GM18499 (cell line): Measurements from ENCODE around the gene ZNF791.
"Not testable (repeated sequence)": the region's sequence is repeated elsewhere in the genome, so short reads cannot be mapped to it uniquely, and the experiment has no call there.

Experiments
- ATAC-seq: cut with Tn5 transposase; IDR thresholded peaks from one replicate; pipeline ENCODE4 v1.9.1; 2021; ENCODE audit warnings: moderate number of reproducible peaks; ENCODE audit not compliant: insufficient read depth, unreplicated experiment

The ZNF791 gene

DNA sequence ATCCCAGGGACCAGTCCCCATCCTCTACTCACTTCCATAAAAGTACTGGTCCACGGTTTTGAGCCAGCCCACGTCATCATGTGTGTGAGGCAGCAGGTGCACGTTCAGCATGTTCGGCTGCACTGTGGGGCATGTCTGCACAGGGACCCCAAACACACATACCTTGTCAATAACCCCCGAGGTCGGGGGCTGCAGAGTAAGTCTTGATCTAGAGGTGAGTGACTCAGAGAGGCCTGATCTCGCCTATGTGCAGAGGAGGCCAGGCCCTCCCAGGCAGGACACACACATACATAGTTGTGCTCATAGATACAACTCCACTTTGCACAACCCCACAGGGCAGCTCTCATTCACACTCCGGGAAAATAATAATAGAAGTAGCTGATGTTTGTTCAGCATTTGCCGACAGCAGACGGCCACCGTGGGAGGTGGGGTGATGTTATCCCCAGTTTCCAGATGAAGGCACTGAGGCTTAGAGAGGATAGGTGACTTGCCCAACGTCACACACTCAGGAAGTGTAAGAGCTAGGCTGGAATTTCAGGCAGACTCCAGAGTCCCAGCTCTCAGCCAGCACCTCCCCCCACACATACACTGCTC, 55.0 kb downstream of the ZNF791 start:
- ATAC-seq, result no peak

DNA sequence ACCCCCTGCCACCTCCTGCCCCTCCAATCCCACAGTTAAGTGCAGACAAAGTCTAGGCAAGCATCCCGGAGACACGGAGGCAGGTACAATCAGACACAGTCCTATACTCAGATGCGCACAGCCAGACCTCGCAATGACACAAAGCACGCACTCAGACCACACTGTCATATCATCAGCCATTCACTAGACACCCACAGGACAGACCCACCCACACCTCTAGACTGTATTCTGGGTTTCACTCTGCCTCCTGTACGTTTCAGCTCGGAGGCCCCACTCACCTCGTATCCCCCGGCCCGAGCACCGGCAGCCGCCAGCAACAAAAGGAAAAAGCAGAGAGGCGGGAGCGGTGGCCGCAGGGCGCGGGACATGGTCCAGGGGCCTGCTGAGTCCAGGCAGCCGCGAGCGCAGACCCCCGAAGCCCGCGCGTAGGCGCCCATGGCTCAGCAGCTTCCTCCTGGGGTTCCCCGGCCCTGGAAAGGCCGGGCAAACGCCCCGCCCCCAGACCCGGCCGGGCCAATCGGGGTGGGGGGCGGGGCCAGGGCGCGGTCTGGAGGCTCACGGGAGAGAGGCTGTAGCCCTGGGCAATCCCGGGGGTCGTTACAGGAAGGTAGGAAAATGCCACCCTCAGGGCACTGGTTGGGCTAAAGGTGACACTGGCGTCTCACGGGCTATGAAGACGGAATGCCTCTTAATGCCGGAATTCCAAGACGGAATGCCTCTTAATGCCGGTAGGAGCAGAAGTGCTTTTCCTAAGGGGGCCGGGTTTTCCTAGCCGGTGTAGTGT, 55.7 kb downstream of the ZNF791 start, which contains the start of the genes MAN2B1 and WDR83:
Gene MAN2B1 (minus strand): TSS at position 478 of the 784 bp plus-strand sequence. CDS start 41 bp downstream, at position 437.
Gene WDR83 (plus strand): TSS at position 543 of the 784 bp plus-strand sequence. CDS start 2,984 bp downstream, outside the sequence.
- no peak for ATAC-seq

DNA sequence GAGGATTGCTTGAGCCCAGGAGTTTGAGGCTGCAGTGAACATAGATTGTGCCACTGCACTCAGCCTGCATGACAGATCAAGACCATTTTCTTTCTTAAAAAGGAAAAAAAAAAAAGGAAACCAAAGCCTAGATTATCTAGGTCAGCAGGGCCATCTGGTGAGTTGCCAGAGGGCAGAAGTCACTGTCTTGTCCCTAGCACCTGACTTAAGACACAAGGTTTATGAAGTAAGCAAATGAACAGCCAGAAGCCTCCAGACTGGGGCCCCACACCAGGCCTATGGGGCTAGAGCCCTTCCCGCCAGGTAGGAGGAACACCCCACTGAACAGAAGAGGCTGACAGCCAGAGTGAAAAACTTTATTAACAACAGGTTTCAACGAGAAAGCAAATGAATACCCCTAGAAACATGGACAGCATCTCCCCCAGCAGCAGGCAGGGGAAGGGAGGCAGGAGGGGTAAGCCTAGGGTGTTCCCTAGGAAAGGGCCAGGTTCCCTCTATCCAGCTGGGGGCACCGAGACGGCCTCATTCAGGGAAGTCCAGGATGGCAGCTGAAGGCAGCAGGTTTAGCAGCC, 57.1 kb downstream of the ZNF791 start:
- ATAC-seq, result no peak

DNA sequence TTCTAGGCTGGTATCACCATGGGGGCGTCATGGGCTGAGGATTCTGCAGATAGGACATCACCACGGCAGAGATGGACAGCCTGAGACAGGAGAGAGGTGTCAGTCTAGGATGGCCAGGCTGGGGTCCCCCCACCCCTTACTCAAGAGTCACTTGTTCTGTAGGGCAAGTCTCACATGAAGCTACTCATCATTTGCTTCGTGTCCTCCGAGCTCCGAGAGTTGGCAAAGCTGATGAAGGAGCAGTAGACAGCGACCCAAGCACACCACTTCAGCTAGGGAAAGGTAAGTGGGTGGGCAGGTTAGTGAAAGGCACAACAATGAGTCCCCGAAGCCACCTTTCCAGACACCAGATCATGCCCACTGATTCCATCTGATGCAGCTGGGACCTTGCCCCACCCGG, 57.6 kb downstream of the ZNF791 start:
- no peak for ATAC-seq

DNA sequence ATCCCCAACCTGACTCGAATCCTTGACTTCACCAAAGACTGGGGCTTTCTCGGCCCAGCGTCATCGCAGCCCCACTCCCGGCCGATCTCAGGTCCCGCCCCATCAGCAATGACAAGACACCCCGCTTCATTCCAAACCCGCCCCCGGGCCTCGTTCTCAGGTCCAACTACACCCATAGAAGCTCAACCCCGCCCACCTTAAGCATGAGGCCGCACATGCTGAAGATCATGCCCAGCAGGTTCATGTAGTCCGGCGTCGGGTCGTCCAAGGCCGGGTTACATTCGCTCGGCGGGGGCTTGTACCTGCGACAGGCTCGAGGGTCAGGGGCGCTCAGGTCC, 58.2 kb downstream of the ZNF791 start:
- no peak for ATAC-seq

DNA sequence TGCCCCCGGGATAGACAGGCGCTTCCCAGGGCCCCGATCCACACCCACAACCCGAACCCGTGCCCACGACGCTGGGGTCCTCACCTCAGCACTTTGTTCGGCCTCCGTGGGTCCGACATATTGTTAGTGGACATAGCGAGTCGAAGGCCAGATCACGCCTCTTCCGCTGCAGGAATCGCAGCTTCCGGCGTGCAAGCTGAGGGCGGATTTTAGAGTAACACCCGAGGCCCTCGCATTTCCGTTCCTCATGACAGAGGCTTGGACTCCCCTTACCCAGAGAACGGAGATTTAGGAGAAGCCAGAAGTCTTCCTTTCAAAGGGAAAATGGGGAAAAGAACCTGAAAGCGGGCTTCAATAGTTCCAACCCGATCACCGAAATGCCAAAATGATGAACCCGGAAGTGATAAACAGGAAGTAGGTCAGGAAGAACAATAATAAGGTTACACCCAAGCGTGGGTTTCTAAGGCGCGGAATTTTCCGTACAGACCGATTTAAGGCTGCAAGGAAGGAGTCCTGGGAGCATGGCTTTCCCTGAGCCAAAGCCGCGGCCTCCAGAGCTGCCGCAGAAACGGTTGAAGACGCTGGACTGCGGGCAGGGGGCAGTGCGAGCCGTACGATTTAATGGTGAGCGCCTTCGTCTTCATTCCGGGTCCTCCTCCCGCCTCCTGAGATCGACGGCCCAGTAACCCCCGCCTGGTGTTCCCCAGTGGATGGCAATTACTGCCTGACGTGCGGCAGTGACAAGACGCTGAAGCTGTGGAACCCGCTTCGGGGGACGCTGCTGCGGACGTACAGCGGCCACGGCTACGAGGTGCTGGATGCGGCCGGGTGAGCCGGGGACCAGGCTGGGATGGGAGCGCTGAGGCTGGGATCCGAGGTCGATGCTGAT, 58.8 kb downstream of the ZNF791 start:
- no peak for ATAC-seq

DNA sequence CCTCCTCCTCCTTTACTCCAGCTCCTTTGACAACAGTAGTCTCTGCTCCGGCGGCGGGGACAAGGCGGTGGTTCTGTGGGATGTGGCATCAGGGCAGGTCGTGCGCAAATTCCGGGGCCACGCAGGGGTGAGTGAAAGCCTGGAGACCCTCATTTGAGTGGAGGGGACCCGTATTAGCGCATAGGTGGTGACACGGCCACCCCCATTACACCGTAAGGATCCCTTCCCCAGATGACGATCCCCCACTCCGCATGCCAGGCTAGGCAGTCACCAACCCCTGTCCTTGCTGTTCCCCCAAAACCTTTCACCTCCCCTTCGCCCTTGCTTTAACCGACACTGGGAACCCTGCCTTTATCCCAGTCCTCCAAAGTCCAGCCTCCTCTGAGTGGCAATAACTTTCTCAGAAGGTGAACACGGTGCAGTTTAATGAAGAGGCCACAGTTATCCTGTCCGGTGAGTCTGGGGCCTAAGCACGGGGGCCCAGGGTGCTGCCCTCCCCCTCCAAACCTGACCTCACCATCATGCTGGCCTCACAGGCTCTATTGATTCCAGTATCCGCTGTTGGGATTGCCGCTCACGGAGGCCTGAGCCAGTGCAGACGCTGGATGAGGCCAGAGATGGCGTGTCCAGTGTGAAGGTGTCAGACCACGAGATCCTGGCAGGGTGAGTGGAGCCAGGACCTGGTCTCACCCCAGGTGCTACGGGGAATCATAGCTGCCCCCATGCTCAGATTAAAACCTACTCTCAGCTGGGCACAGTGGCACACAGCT, 59.6 kb downstream of the ZNF791 start:
- no peak for ATAC-seq

DNA sequence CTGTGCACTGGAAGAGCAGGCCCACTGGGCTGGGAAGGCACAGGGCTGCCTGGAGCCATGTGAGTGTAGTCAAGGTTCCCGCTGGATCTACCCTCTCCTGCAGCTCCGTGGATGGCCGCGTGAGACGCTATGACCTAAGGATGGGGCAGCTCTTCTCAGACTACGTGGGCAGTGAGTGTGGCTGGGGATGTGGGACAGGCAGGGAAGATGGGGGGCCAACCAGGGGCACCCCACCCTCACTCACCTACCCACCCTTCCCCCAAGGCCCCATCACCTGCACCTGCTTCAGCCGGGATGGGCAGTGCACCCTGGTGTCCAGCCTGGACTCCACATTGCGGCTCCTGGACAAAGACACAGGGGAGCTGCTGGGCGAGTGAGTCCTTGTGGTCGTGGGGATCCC, 62.0 kb downstream of the ZNF791 start:
- ATAC-seq, result no peak

DNA sequence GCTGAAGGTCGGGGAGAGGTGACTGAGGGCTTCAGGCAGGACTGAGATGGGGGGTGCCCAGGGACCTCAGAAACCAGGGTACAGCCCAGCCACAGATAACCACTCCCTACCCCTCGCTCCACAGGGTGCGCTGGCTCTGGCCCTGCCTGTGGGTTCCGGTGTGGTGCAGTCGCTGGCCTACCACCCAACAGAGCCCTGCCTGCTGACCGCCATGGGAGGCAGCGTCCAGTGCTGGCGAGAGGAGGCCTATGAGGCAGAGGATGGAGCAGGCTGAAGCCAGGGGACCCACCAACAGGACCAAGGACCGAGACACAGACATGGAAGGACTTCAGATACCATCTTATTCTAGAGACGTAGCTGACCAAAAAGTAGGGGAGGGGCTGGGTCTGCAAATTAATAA, 64.7 kb downstream of the ZNF791 start:
- no peak for ATAC-seq

DNA sequence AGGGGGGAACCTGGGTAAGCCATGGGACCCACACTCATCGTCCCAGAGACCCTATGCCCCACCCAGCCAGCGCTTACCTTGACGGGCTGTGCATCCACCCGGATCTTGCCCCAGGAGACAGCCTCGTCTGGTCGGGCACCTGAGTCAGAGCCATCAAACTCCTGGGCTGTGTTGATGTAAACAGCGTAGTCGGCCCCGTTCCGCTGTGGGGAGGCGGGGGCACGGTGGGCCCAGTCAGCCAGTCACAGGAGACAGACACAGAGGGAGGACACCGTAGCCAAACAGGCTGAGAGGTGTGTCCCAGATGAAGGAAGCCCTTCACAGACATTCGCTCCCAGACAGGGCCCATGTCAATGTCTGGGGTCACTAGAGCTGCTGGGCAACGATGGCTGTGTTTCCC, 65.2 kb downstream of the ZNF791 start:
- no peak for ATAC-seq

DNA sequence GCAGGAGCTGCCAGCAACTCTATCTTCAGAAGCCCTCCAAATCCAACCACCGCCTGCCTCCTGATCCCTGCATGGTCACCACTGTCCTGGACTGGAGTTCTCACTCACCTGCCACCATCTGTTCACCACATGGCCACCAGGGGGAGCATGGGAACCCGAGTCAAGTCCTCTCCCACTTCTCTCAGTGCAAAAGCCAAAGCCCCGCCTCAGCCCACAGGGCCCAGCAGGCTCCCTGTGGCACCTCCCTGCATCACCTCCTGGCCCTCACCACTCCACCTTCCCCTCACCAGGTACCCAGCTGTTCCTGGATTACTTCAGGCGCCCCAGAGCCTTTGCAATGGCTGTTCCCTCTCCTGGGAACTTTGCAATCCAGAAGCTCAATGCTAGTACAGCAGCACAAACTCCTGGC, 65.7 kb downstream of the ZNF791 start:
- no peak for ATAC-seq

DNA sequence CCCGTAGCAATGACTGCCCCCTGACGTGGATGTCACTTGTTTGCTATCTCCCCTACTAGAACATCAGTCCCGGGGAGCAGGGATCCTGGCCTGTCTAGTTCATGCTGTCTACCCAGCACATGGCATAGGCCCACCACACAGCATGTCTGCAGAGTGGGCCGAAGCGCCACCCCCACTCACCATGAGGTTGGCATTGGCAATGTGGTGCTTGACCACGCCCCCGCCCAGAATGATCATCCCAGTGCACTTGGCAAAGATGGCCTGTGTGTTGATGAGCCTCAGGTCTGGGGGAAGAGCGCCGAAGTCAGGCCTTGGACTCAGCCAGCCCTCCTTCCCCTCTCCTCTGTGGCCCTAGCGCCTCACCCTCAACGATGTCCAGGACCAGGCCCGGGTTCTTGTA, 66.2 kb downstream of the ZNF791 start:
- no peak for ATAC-seq

DNA sequence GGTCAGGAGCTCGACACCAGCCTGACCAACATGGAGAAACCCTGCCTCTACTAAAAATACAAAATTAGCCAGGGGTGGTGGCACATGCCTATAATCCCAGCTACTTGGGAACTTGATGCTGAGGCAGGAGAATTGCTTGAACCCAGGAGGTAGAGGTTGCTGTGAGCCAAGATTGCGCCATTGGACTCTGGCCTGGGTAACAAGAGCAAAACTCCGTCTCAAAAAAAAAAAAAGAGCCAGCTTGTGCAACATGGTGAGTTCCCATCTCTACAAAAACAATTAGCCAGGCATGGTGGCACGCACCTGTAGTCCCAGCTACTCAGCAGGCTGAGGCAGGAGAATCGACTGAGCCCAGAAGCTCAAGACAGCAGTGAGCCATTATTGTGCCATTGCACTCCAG, 67.3 kb downstream of the ZNF791 start:
- not testable (repeated sequence) for ATAC-seq

DNA sequence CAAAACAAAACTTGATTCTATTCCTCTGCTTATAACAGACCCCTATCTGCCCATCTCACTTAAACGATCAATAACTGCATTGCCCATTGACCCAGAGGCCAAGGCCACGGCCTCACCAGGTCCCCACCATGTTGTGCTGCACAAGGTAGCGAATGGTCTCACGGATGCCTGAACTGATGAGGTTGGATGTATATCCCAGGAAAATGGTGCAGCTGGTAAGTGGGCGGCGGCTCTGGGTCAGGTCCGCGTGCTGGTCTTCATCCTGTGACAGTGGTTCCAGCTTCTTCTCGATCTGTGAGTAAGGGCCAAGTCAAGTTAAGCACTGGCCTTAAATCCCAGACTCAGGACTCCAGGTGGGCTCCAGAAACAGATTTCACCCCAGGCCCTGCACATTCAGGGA, 69.3 kb downstream of the ZNF791 start:
- no peak for ATAC-seq

DNA sequence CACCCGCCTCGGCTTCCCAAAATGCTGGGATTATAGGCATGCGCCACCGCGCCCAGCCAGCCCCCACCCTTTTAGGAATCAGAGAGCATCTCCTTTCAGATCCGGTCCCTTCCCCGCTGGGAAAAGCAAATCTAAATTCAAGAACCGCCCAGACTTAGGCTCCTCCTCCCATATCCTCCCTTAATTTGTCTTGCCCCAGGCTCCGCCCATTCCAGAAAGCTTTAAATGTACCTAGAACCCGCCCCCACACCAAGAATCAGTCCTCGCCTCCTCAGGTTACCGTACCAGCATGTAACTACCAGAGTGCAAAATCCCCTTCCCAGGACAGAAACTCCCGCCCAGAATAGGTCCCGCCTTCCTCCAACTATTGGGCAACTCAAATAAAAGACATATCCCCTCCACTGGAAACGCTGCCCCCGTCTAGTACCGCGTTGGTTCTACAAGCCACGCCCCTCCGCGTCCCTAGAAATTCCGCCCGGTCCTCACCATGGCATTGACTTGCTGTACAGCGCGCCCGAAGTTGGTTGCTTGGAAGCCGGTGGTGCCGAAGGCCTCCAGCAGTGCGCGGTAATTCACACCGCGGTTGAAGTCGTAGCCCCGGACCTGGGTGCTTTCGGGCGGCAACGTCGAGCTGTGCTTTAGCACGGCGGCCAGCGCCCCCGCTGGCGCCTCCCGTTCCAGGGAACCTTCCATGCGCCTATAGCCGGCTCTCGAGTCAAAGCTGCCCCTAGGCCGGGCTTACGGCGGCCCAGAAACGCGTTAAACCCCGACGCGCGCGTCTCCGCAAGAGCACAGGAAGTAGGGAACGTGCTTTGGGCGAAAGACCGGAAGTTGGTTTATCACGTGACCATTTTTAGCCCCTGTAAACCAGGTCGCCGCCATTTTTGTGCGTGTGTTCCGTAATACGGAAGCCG, 70.6 kb downstream of the ZNF791 start, which contains the start of gene DHPS:
Gene DHPS (minus strand): TSS at position 807 of the 914 bp plus-strand sequence. CDS start 114 bp downstream, at position 693.
- ATAC-seq, result peak; percentile 46
